Keratinocyte (primary cell): ENCODE measurements around the gene UGT1A8. TPM values are rescaled to one million over a fixed set of nuclear protein-coding genes. Genes with fewer than 3 reads are reported as not detected.

Experiments
- DNase-seq: peaks from one replicate; pipeline ENCODE4 v3.0.0-alpha.2; 2011; ENCODE audit warnings: low read depth, missing footprints, low spot score
- FAIRE-seq: peaks from 2 replicates; lab custom pipeline; 2011; peaks lifted over from hg19 to GRCh38; lab: Jason Lieb, UNC
- H2AFZ ChIP-seq: 2 replicates; pipeline ENCODE4 v1.6.0; 2012; ENCODE audit warnings: low read length, control low read depth, inconsistent platforms; ENCODE audit not compliant: control insufficient read depth
- H3K27ac ChIP-seq: 2 replicates; pipeline ENCODE4 v1.5.1; 2011; ENCODE audit warnings: low read length; ENCODE audit not compliant: control insufficient read depth, insufficient read depth
- H3K27me3 ChIP-seq: 3 replicates; pipeline ENCODE4 v1.6.0; 2011; ENCODE audit warnings: low read length; ENCODE audit not compliant: control insufficient read depth, insufficient read depth; ENCODE audit errors: extremely low read depth
- H3K36me3 ChIP-seq, 2 experiments: 2 replicates in 1 of 2; 3 replicates in 1 of 2; pipeline ENCODE4 v1.5.1; 2011; ENCODE audit warnings: low read length in 2 of 2, mild to moderate bottlenecking in 1 of 2; ENCODE audit not compliant: control insufficient read depth in 2 of 2, insufficient read depth in 2 of 2; ENCODE audit errors: extremely low read depth in 1 of 2
- H3K4me1 ChIP-seq: 3 replicates; pipeline ENCODE4 v1.5.1; 2011; ENCODE audit warnings: low read length; ENCODE audit not compliant: control insufficient read depth, insufficient read depth; ENCODE audit errors: extremely low read depth
- H3K4me2 ChIP-seq: 3 replicates; pipeline ENCODE4 v1.6.0; 2011; ENCODE audit warnings: low read depth, low read length; ENCODE audit not compliant: control insufficient read depth, insufficient read depth; ENCODE audit errors: extremely low read depth
- H3K4me3 ChIP-seq, 3 experiments: fragments of 200-600 bp in 1 of 3; sonication (generic) in 1 of 3; 2 replicates in 2 of 3; 3 replicates in 1 of 3; pipeline ENCODE4 v1.5.1; 2011 to 2016; ENCODE audit warnings: low read length in 3 of 3, mild to moderate bottlenecking in 3 of 3, control low read depth in 2 of 3, inconsistent platforms in 1 of 3, low read depth in 1 of 3, mixed read lengths in 1 of 3, mixed run types in 1 of 3, moderate library complexity in 1 of 3; ENCODE audit not compliant: control insufficient read depth in 2 of 3, insufficient read depth in 2 of 3; ENCODE audit errors: extremely low read depth in 1 of 3
- H3K79me2 ChIP-seq: 2 replicates; pipeline ENCODE4 v1.6.0; 2012; ENCODE audit warnings: low read length; ENCODE audit not compliant: control insufficient read depth, insufficient read depth
- H3K9ac ChIP-seq: 3 replicates; pipeline ENCODE4 v1.6.0; 2011; ENCODE audit warnings: low read length; ENCODE audit not compliant: control insufficient read depth, insufficient read depth; ENCODE audit errors: extremely low read depth
- H3K9me1 ChIP-seq: 3 replicates; pipeline ENCODE4 v1.6.0; 2011; ENCODE audit warnings: low read length; ENCODE audit not compliant: control insufficient read depth, insufficient read depth; ENCODE audit errors: extremely low read depth
- H3K9me3 ChIP-seq: 2 replicates; pipeline ENCODE4 v1.5.1; 2012; ENCODE audit warnings: low read depth, low read length; ENCODE audit not compliant: control insufficient read depth
- H4K20me1 ChIP-seq: 3 replicates; pipeline ENCODE4 v1.6.0; 2011; ENCODE audit warnings: low read length; ENCODE audit not compliant: control insufficient read depth, insufficient read depth; ENCODE audit errors: extremely low read depth
- CTCF ChIP-seq, 3 experiments: IDR thresholded peaks in 1 of 3; conservative IDR thresholded peaks in 1 of 3; optimal IDR thresholded peaks in 1 of 3; 2 replicates in 2 of 3; 3 replicates in 1 of 3; pipeline versions ENCODE3 to v1.5.1; 2011; ENCODE audit warnings: low read length in 3 of 3, mild to moderate bottlenecking in 3 of 3, moderate library complexity in 2 of 3, control low read depth in 1 of 3, inconsistent platforms in 1 of 3; ENCODE audit not compliant: insufficient read depth in 2 of 3; ENCODE audit errors: extremely low read depth in 1 of 3
- EZH2 ChIP-seq: IDR thresholded peaks from one replicate; pipeline ENCODE4 v1.6.1; 2012; ENCODE audit warnings: inconsistent platforms, mild to moderate bottlenecking, low read length, moderate library complexity
- dilution Hi-C: fragments of 300-500 bp; cut with MboI; formaldehyde crosslinking; loops from one replicate; pipeline ENCODE4 v1.7.0; 2020; ENCODE audit warnings: low sequenced_read_pairs; ENCODE audit not compliant: extremely low pct_ligation_motif_present
- polyA plus RNA-seq, 5 experiments: library from polyadenylated mRNA; depleted of rRNA in 3 of 5; stranded (reverse) in 3 of 5; stranded (forward) in 1 of 5; unstranded in 1 of 5; fragments of >200 nt; gene quantifications; 1 replicate in 1 of 5; 2 replicates in 3 of 5; 3 replicates in 1 of 5; pipeline versions ENCODE4 v1.2.1 to v1.2.3, GENCODE V29; 2011 to 2012; ENCODE audit warnings: missing spikeins in 2 of 5, low read depth in 1 of 5, low replicate concordance in 1 of 5

UGT1A8 gene
- polyA plus RNA-seq, 1 donor (not counting 4 experiments of a cell fraction or from before 2014, with no cell fraction given) = 0.64 TPM

- no peak overlapping the region for H3K4me2 ChIP-seq
- H3K4me1 ChIP-seq = no peaks in the 10 kb centered on the region
- DNase-seq (no peak), FAIRE-seq (no peak)
- no peaks in the 10 kb centered on the region for H3K79me2 ChIP-seq
- no peaks in the 10 kb centered on the region for H3K9me1 ChIP-seq
- H3K9ac ChIP-seq = no peak overlapping the region
- H3K36me3 ChIP-seq = no peaks in the 10 kb centered on the region
- no peaks in the 10 kb centered on the region for H3K9me3 ChIP-seq
- H2AFZ ChIP-seq = no peak overlapping the region
- H3K4me3 ChIP-seq = no peak overlapping the region
- H4K20me1 ChIP-seq = no peaks in the 10 kb centered on the region
- no peak overlapping the region for H3K27ac ChIP-seq
- H3K27me3 ChIP-seq = no peaks in the 10 kb centered on the region
- dilution Hi-C loops = no loop called here
- no peak for TF ChIP-seq CTCF (optimal IDR thresholded peaks at IDR 0.05 in 1 of 3, IDR thresholded peaks at IDR 0.05 in 1 of 3, conservative IDR thresholded peaks at IDR 0.05 in 1 of 3; ENCODE audit: extremely low read depth in 1 of 3, insufficient read depth in 2 of 3, low read length in 3 of 3)
- no peak for TF ChIP-seq EZH2
Observed at GRCh38 chr2:233674314-233674713, 56.9 kb downstream of the UGT1A8 start.

GRCh38 chr2:233674995-233675394 lies 57.6 kb downstream of the UGT1A8 start:
- no peak for FAIRE-seq
- no peaks in the 10 kb centered on the region for H3K9me1 ChIP-seq
- no peak for TF ChIP-seq EZH2
- TF ChIP-seq CTCF (optimal IDR thresholded peaks at IDR 0.05 in 1 of 3, IDR thresholded peaks at IDR 0.05 in 1 of 3, conservative IDR thresholded peaks at IDR 0.05 in 1 of 3; ENCODE audit: extremely low read depth in 1 of 3, insufficient read depth in 2 of 3, low read length in 3 of 3) = no peak

More at GRCh38 chr2:233674995-233675394, 57.6 kb downstream of the UGT1A8 start:
- DNase-seq = no peak
- dilution Hi-C loops = no loop called here
- Histone ChIP-seq H3K79me2 (no peaks in the 10 kb centered on the region), H3K27me3 (no peaks in the 10 kb centered on the region), H3K4me3 (no peak overlapping the region), H4K20me1 (no peaks in the 10 kb centered on the region), H3K27ac (no peak overlapping the region), H3K9me3 (no peaks in the 10 kb centered on the region), H3K4me1 (no peaks in the 10 kb centered on the region), H3K9ac (no peak overlapping the region), H3K4me2 (no peak overlapping the region), H2AFZ (no peak overlapping the region), H3K36me3 (no peaks in the 10 kb centered on the region)
